H1 (cell line): ENCODE measurements around the gene ITGB7. TPM values are rescaled to one million over a fixed set of nuclear protein-coding genes. Genes with fewer than 3 reads are reported as not detected.

Source experiments
- CTCF ChIA-PET: fragments of 300-600 bp; sonication (Branson Sonifier 250); formaldehyde crosslinking; loops from one replicate; lab custom pipeline; 2021; ENCODE audit not compliant: partially characterized antibody; lab: Charles Lee
- POLR2A ChIA-PET: fragments of 300-600 bp; sonication (Branson Sonifier 250); formaldehyde crosslinking; loops from one replicate; lab custom pipeline; 2021; ENCODE audit warnings: inconsistent platforms; ENCODE audit not compliant: partially characterized antibody; lab: Charles Lee
- DNase-seq, 2 experiments: peaks; one replicate each; pipeline versions ENCODE4 v3.0.0 to v3.0.0-alpha.2; 2010 to 2022; ENCODE audit warnings: low spot score in 2 of 2, low read depth in 1 of 2, mixed read lengths in 1 of 2
- FAIRE-seq: peaks from 2 replicates; lab custom pipeline; 2011; peaks lifted over from hg19 to GRCh38; lab: Jason Lieb, UNC
- H2AFZ ChIP-seq: 2 replicates; pipeline ENCODE4 v1.8.1; 2012; ENCODE audit warnings: low read length, inconsistent platforms
- H2AK5ac ChIP-seq: 2 replicates; pipeline ENCODE4 v1.6.1; 2013; ENCODE audit warnings: low read depth, low read length
- H2BK120ac ChIP-seq: replicated peaks from 2 replicates; pipeline ENCODE3; 2013; ENCODE audit warnings: low read depth, low read length, inconsistent platforms
- H2BK12ac ChIP-seq: 2 replicates; pipeline ENCODE4 v1.6.1; 2013; ENCODE audit warnings: low read depth, low read length
- H2BK15ac ChIP-seq: 2 replicates; pipeline ENCODE4 v1.6.1; 2013; ENCODE audit warnings: low read length
- H2BK20ac ChIP-seq: 2 replicates; pipeline ENCODE4 v1.6.1; 2013; ENCODE audit warnings: low read length
- H2BK5ac ChIP-seq: 2 replicates; pipeline ENCODE4 v1.6.1; 2013; ENCODE audit warnings: low read depth, low read length
- H3K14ac ChIP-seq: 2 replicates; pipeline ENCODE4 v1.6.1; 2013; ENCODE audit warnings: inconsistent platforms; ENCODE audit not compliant: insufficient read length
- H3K18ac ChIP-seq: 2 replicates; pipeline ENCODE4 v1.6.1; 2013; ENCODE audit warnings: low read length; ENCODE audit errors: extremely low read depth
- H3K23ac ChIP-seq: 2 replicates; pipeline ENCODE4 v1.6.1; 2013; ENCODE audit warnings: inconsistent platforms; ENCODE audit not compliant: insufficient read length
- H3K23me2 ChIP-seq: 2 replicates; pipeline ENCODE4 v1.6.1; 2013; ENCODE audit warnings: low read depth, low read length
- H3K27ac ChIP-seq: 2 replicates; pipeline ENCODE4 v1.6.1; 2011; ENCODE audit warnings: low read depth, low read length, inconsistent platforms
- H3K27me3 ChIP-seq, 4 experiments: replicated peaks in 1 of 4; 1 replicate in 1 of 4; 2 replicates in 3 of 4; pipeline versions ENCODE4 v1.6.1 to v1.8.1; 2011 to 2013; ENCODE audit warnings: low read length in 3 of 4, mild to moderate bottlenecking in 3 of 4, inconsistent platforms in 2 of 4, mixed read lengths in 2 of 4, moderate library complexity in 1 of 4; ENCODE audit not compliant: control insufficient read depth in 3 of 4, insufficient read depth in 3 of 4; ENCODE audit errors: extremely low read depth in 1 of 4
- H3K36me3 ChIP-seq, 4 experiments: 2 replicates each; pipeline versions ENCODE4 v1.6.1 to v1.8.1; 2011 to 2013; ENCODE audit warnings: mild to moderate bottlenecking in 4 of 4, low read length in 3 of 4, moderate library complexity in 2 of 4, control low read depth in 1 of 4, inconsistent platforms in 1 of 4; ENCODE audit not compliant: insufficient read depth in 4 of 4, control insufficient read depth in 2 of 4
- H3K4ac ChIP-seq: replicated peaks from 2 replicates; pipeline ENCODE3; 2013; ENCODE audit warnings: low read length, low read depth, mixed read lengths, inconsistent platforms; ENCODE audit not compliant: insufficient read length
- H3K4me1 ChIP-seq, 4 experiments: replicated peaks in 1 of 4; 1 replicate in 1 of 4; 2 replicates in 3 of 4; pipeline versions ENCODE4 v1.6.1 to v1.8.1; 2011 to 2013; ENCODE audit warnings: low read length in 3 of 4, inconsistent platforms in 2 of 4, mixed read lengths in 1 of 4; ENCODE audit not compliant: insufficient read depth in 4 of 4, control insufficient read depth in 3 of 4
- H3K4me2 ChIP-seq, 2 experiments: 2 replicates each; pipeline versions ENCODE4 v1.6.1 to v1.8.1; 2011 to 2013; ENCODE audit warnings: low read depth in 2 of 2, low read length in 2 of 2, control low read depth in 1 of 2, inconsistent platforms in 1 of 2, mild to moderate bottlenecking in 1 of 2; ENCODE audit not compliant: insufficient read depth in 1 of 2
- H3K4me3 ChIP-seq, 4 experiments: fragments of 200-600, 300-600 bp in 1 of 4; sonication (generic), shearing (Covaris generic), sonication (Bioruptor Twin) in 1 of 4; 2 replicates each; pipeline versions ENCODE4 v1.5.1 to v1.8.1; 2011 to 2016; ENCODE audit warnings: low read length in 4 of 4, low read depth in 3 of 4, control low read depth in 2 of 4, inconsistent platforms in 2 of 4, mild to moderate bottlenecking in 2 of 4, mixed read lengths in 1 of 4, moderate library complexity in 1 of 4; ENCODE audit not compliant: insufficient read depth in 2 of 4; ENCODE audit errors: extremely low read depth in 1 of 4
- H3K56ac ChIP-seq: replicated peaks from 2 replicates; pipeline ENCODE3; 2013; ENCODE audit warnings: low read depth, mild to moderate bottlenecking, mixed read lengths, low read length, inconsistent platforms; ENCODE audit not compliant: insufficient read length
- H3K79me1 ChIP-seq: 2 replicates; pipeline ENCODE4 v1.6.1; 2013; ENCODE audit warnings: low read depth, low read length, control low read depth
- H3K79me2 ChIP-seq, 2 experiments: 2 replicates each; pipeline versions ENCODE4 v1.6.1 to v1.8.1; 2012 to 2013; ENCODE audit warnings: low read length in 2 of 2, mild to moderate bottlenecking in 2 of 2, inconsistent platforms in 1 of 2; ENCODE audit not compliant: insufficient read depth in 2 of 2, control insufficient read depth in 1 of 2
- H3K9ac ChIP-seq, 4 experiments: replicated peaks in 1 of 4; 1 replicate in 1 of 4; 2 replicates in 3 of 4; pipeline versions ENCODE4 v1.6.1 to v1.8.1; 2011 to 2013; ENCODE audit warnings: low read depth in 3 of 4, low read length in 3 of 4, control low read depth in 2 of 4, mild to moderate bottlenecking in 2 of 4, moderate library complexity in 2 of 4, inconsistent platforms in 1 of 4; ENCODE audit errors: extremely low read depth in 1 of 4
- H3K9me3 ChIP-seq, 2 experiments: 2 replicates each; pipeline versions ENCODE4 v1.6.1 to v1.8.1; 2012 to 2013; ENCODE audit warnings: mild to moderate bottlenecking in 2 of 2, moderate library complexity in 2 of 2, control low read depth in 1 of 2, inconsistent platforms in 1 of 2, low read depth in 1 of 2, low read length in 1 of 2, mixed read lengths in 1 of 2; ENCODE audit not compliant: insufficient read depth in 2 of 2
- H4K20me1 ChIP-seq, 2 experiments: replicated peaks in 1 of 2; 2 replicates each; pipeline versions ENCODE3 to v1.8.1; 2011 to 2013; ENCODE audit warnings: inconsistent platforms in 2 of 2, low read length in 2 of 2, mild to moderate bottlenecking in 1 of 2; ENCODE audit not compliant: insufficient read depth in 2 of 2, control insufficient read depth in 1 of 2
- H4K5ac ChIP-seq: 2 replicates; pipeline ENCODE4 v1.6.1; 2013; ENCODE audit warnings: low read length, low read depth, mixed read lengths, inconsistent platforms; ENCODE audit not compliant: insufficient read length
- H4K8ac ChIP-seq: 2 replicates; pipeline ENCODE4 v1.8.0; 2013; ENCODE audit warnings: mild to moderate bottlenecking, moderate library complexity, low read length, inconsistent platforms; ENCODE audit not compliant: insufficient read depth; ENCODE audit errors: extremely low read depth
- H4K91ac ChIP-seq: replicated peaks from 2 replicates; pipeline ENCODE3; 2013; ENCODE audit warnings: low read length, mixed read lengths, inconsistent platforms; ENCODE audit not compliant: insufficient read length
- ATF2 ChIP-seq: IDR thresholded peaks from 2 replicates; pipeline ENCODE4 v1.6.1; 2012; ENCODE audit warnings: low read length, inconsistent platforms
- BRCA1 ChIP-seq: IDR thresholded peaks from 2 replicates; pipeline ENCODE4 v1.6.1; 2012; ENCODE audit warnings: low read depth, low read length, improper control_type of control experiment
- CREB1 ChIP-seq: IDR thresholded peaks from 2 replicates; pipeline ENCODE4 v1.6.1; 2012; ENCODE audit warnings: inconsistent platforms
- CTBP2 ChIP-seq: IDR thresholded peaks from 2 replicates; pipeline ENCODE4 v1.7.0; 2011; ENCODE audit warnings: borderline replicate concordance, mild to moderate bottlenecking, moderate library complexity, mixed read lengths, low read length; ENCODE audit not compliant: insufficient read depth, insufficient read length
- GABPA ChIP-seq: IDR thresholded peaks from 2 replicates; pipeline ENCODE4 v1.6.1; 2011; ENCODE audit warnings: mild to moderate bottlenecking, low read length, moderate library complexity, borderline replicate concordance; ENCODE audit not compliant: insufficient read depth
- KDM1A ChIP-seq: fragments of 200-600, 300-600 bp; sonication (generic); IDR thresholded peaks from 2 replicates; pipeline ENCODE4 v1.7.1; 2016; ENCODE audit warnings: mild to moderate bottlenecking, low read length, borderline replicate concordance
- KDM4A ChIP-seq: IDR thresholded peaks from one replicate; pipeline ENCODE4 v1.7.1; 2012; ENCODE audit warnings: low read depth, mild to moderate bottlenecking, moderate library complexity, low read length, inconsistent platforms; ENCODE audit not compliant: severe bottlenecking
- TAF1 ChIP-seq: IDR thresholded peaks from 2 replicates; pipeline ENCODE4 v1.6.1; 2011; ENCODE audit warnings: mild to moderate bottlenecking, low read depth, low read length
- TEAD4 ChIP-seq: IDR thresholded peaks from 2 replicates; pipeline ENCODE4 v1.6.1; 2012; ENCODE audit warnings: low read depth, low read length, inconsistent platforms, mixed read lengths
- WGBS, 2 experiments: shearing (Covaris generic) in 1 of 2; methylation state at CpG; one replicate each; pipeline versions ENCODE4 v1.1.6 to v1.1.7; 2013 to 2015; ENCODE audit warnings: low lambda C conversion rate in 2 of 2, mixed read lengths in 2 of 2, inconsistent platforms in 1 of 2, low coverage in 1 of 2, missing lambda C conversion rate in 1 of 2; ENCODE audit not compliant: insufficient replicate concordance in 2 of 2, insufficient coverage in 1 of 2, insufficient read length in 1 of 2; ENCODE audit errors: extremely low coverage in 1 of 2, missing lambda C conversion rate in 1 of 2; 5-methylcytosine and 5-hydroxymethylcytosine counted together
- polyA plus RNA-seq, 7 experiments: library from polyadenylated mRNA; depleted of rRNA in 3 of 7; stranded (reverse) in 5 of 7; unstranded in 2 of 7; fragments of >200 nt in 5 of 7; fragments of 200-250 nt in 2 of 7; gene quantifications; 1 replicate in 5 of 7; 2 replicates in 1 of 7; 4 replicates in 1 of 7; pipeline versions ENCODE4 v1.2.1 to v1.2.3, GENCODE V29; 2011 to 2013; ENCODE audit warnings: missing spikeins in 2 of 7, mixed read lengths in 2 of 7
- total RNA-seq: library from RNA; stranded (reverse); fragmentation: NEBNext Ultra II Directional; extraction: Animal tissue kit (Norgen Biotek cat#: 25700); gene quantifications from 2 replicates; pipeline ENCODE4 v1.2.1, GENCODE V29; 2021

ITGB7 gene
- total and polyA plus RNA-seq, 2 of the 8 experiments (the other 6 are each of a cell fraction or from before 2014, with no cell fraction given): 0.35 to 0.54 TPM

GRCh38 chr12:53180220-53180930, 26.7 kb downstream of the ITGB7 start, which contains the start of the genes CSAD and ZNF740:
TSS of gene CSAD (minus strand) at chr12:53180925. CDS start at chr12:53173470, 7,455 bp downstream.
TSS of gene ZNF740 (plus strand) at chr12:53180722. CDS start at chr12:53181984, 1,262 bp downstream.
- WGBS, 2 experiments: 1% methylated on average over 47 of the region's 70 CpGs; no CpG with 5 or more reads in 1 of the 2 experiments
- Histone ChIP-seq H2BK15ac (peak within 1 kb of the TSS; percentile 85; the same call in 1 of the 2 replicates), H3K79me2 (peaks cover 0 to 11% of the 10 kb centered on the region in 2 experiments; a peak in 2 of 4 replicates), H3K27me3 (peaks cover 7 to 35% (median 21%) of the 10 kb centered on the region in 4 experiments), H3K14ac (no peak within 1 kb of the TSS), H2BK120ac (no peak within 1 kb of the TSS), H3K79me1 (peaks cover 2% of the 10 kb centered on the region; the same call in 1 of the 2 replicates), H2AK5ac (no peak within 1 kb of the TSS), H4K91ac (peak within 1 kb of the TSS; percentile 80), H3K4me3 (peak within 1 kb of the TSS; percentile 71 to 89 (median 83)), H3K36me3 (peaks cover 6 to 27% (median 16%) of the 10 kb centered on the region in 4 experiments; a peak in 7 of 8 replicates), H3K27ac (peak within 1 kb of the TSS; percentile 50; the same call in 1 of the 2 replicates), H4K20me1 (peaks cover 4 to 10% of the 10 kb centered on the region in 2 experiments), H2BK12ac (no peak within 1 kb of the TSS), H3K4me2 (peak within 1 kb of the TSS; percentile 95), H3K18ac (peak within 1 kb of the TSS; percentile 97), H4K8ac (peak within 1 kb of the TSS; percentile 83), H3K9me3 (no peaks in the 10 kb centered on the region), H3K23me2 (peaks cover 8% of the 10 kb centered on the region), H3K56ac (peak within 1 kb of the TSS; percentile 91), H2BK5ac (peak within 1 kb of the TSS; percentile 89; the same call in 1 of the 2 replicates), H3K23ac (no peak within 1 kb of the TSS), H3K9ac (peak within 1 kb of the TSS; percentile 57 to 71 (median 68)), H3K4me1 (peaks cover 2 to 10% (median 4%) of the 10 kb centered on the region in 4 experiments; a peak in 6 of 7 replicates), H2BK20ac (no peak within 1 kb of the TSS), H4K5ac (peak within 1 kb of the TSS; percentile 96), H3K4ac (peak within 1 kb of the TSS; percentile 45), H2AFZ (peak within 1 kb of the TSS; percentile 89)
- ChIA-PET CTCF (interaction anchor here (0.6 to 11.1 kb wide), 13 partner anchors 11 to 295 kb away, joined by 3 to 164 read pairs (median 4); partner anchors contain the start of genes ESPL1 and ITGB7), POLR2A (interaction anchor here (0.6 to 3.8 kb wide), 20 partner anchors 9 to 273 kb away, joined by 3 to 18 read pairs (median 4); partner anchors contain the start of genes EIF4B and MYG1)
- peak; percentile 94 for DNase-seq
- no peak for FAIRE-seq
- TF ChIP-seq ATF2: no peak
- no peak for TF ChIP-seq CTBP2
- TF ChIP-seq TAF1: peak; percentile 14; the same call in 1 of the 2 replicates
- TF ChIP-seq CREB1: peak; percentile 22; the same call in 1 of the 2 replicates
- TF ChIP-seq KDM4A: peak; percentile 70
- no peak for TF ChIP-seq KDM1A
- no peak for TF ChIP-seq TEAD4
- TF ChIP-seq BRCA1: no peak
- TF ChIP-seq GABPA: peak; percentile 88
